IPS DF 19.7 (cell line): Measurements from ENCODE around the gene PTGIR.
"Not testable (repeated sequence)": the region's sequence is repeated elsewhere in the genome, so short reads cannot be mapped to it uniquely, and the experiment has no call there.

Experiments used
- DNase-seq: peaks from one replicate; pipeline ENCODE4 v3.0.0-alpha.2; 2013; ENCODE audit warnings: low read depth, low spot score

Gene PTGIR

DNA sequence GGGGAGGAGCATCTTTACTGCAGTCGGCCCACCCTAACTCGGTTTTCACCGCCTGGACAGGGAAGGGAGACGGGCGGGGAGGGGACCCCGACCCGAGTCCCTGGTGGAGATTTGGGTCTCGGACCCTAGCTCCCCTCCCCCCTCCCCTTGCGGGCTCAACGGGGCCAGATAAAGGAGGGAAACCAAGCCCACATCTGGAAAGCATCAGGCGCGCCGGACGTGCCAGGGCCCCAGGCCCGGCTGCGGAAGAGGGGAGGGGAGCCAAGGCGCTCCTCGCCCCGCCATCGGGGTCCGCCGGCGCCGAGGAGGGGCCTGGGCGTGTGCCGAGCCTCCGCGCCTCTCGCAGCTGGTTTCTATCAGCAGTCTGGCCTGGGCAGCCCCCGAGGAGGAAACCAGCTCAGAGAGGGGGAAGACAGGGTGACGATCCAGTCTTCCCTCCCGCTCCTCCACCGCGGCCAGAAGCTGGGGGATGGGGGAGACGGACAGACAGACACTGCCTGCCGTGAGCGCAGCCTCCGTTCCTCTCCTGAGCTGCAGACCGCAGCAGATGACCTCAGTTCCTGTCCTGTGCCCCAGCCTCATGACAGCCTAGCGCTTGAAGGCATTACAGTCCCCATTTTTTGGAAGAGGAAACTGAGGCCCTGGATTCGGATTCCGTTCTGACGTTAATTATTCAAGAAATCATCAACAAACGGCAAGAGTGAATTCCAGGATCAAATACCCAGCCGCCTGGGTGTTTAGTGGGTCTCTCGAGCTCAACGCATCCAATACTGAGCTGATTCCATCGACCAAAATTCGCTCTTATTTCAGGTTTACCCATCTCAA lies 14.7 kb upstream of the PTGIR start:
- no peak for DNase-seq

- DNase-seq: no peak
Observed at GRCh38 chr19:46637224-46637623, 12.3 kb upstream of the PTGIR start.

DNA sequence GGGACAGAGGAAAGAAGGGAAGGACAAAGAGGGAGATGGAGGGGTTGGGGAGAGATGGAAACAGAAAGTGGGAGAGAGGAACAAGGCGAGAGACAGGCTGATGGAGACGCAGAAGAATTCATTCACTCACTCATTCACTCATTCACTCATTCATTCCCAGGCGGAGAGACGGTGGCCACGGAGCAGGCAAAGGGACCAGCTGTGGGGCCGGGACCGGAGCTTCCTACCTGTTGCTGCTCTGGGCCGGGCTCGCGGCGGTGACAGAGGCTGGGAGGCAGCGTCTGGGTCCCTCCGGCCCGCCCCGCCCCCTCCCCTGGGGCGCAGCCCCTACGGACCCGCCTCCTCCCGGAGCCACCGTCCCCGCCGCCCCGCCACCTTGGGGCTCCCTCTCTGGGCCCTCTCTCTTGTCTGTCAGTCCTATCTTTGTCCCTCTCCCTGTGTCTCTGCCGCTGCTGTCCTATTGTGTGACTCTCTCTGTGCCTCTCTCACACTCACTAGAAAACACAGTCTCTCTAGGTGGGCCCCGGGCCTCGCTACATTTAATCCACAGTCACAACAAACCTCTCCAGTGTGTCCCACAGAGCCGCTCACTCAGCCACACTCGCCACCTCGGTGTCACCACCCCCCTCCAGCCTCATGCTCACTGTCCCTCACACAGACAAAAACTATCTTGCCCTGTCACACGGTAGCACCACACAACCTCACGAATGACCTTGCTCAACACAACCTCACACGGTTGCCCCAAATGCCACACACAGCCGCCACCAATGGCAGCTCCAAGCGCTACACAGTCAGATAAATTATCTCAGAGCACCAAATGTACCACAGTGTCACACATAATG lies 11.3 kb upstream of the PTGIR start, which contains the start of gene GNG8:
Gene GNG8 (minus strand): TSS at position 283 of the 842 bp plus-strand sequence. CDS start 1,520 bp downstream, outside the sequence.
- no peak for DNase-seq

GRCh38 chr19:46634656-46635218 lies 9.8 kb upstream of the PTGIR start:
- no peak for DNase-seq

GRCh38 chr19:46634045-46634655 lies 9.3 kb upstream of the PTGIR start:
- DNase-seq: no peak

DNA sequence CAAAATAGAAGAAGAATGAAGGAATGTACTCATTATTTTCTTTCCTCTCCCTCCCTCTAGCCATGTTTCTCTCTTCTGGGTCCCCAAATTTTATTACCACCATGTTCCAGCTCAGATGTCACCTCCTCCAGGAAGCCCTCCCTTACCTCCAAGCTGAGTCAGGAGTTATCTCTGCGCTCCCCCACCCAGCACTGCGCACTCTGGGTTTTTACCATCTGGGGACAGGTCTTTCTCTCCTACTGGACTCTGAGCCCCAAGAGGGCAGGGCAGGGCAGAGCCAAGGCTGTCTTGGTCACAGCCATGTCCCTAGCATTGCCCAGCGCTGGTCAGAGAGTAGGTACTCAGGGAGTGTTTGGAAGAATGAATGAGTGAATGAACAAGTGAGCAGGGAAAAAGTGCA lies 8.2 kb upstream of the PTGIR start:
- DNase-seq: no peak

DNA sequence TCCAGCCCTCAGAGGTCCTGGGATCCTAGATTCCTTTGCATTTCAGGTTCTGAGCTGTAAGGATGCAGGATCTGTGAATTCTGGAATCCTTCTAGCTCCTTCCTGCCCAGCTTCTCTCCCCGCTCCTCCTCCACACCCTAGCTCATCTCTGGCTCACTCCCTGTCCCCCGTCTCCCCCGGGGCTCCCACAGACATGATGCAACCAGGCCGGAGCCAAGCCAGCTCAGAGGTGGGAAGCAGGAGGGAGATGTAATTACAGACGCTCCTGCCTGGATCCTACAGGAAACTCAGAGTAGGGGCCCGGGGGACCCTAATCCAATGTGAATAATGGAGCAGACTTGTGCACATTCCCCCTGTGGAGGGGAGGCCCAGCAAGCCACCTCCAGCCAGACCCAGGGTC lies 6.6 kb upstream of the PTGIR start:
- no peak for DNase-seq

DNA sequence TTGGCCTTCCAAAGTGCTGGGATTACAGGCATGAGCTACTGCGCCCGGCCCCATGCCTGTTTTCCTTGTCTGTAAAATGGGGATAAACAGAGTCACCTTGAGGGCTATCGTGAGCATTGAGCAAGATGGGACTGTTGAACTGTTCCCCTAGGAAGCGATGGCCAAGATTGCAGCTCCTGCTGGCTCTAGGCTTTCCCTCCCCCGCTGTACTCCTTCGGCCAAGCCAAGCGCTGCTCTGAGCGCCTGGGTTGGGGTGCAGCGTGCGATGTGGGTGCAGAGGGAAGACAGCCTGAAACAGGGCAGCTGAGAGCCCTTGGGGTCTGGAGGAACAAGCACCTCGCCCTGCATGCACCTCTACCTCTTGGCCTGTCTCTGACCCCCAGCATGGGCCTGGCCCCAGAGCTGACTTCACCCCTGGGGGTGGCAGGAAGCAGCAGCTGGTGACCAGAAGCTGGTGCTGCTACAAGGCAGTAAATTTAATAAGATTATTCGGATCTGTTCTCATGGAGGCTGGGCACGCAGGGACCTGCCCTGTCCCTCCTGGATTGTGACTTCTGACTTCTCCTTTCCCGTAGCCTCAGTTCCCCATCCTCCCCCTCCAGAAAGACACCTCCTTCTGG lies 5.8 kb upstream of the PTGIR start:
- DNase-seq: no peak

GRCh38 chr19:46629546-46630025 lies 4.7 kb upstream of the PTGIR start:
- DNase-seq: no peak

GRCh38 chr19:46628970-46629369 lies 4.1 kb upstream of the PTGIR start:
- DNase-seq: not testable (repeated sequence)

GRCh38 chr19:46626446-46626845 lies 1.6 kb upstream of the PTGIR start:
- no peak for DNase-seq

- DNase-seq: no peak
Observed at GRCh38 chr19:46625731-46626130, 842 bp upstream of the PTGIR start.

GRCh38 chr19:46623915-46624502 lies 880 bp downstream of the PTGIR start:
- no peak for DNase-seq

DNA sequence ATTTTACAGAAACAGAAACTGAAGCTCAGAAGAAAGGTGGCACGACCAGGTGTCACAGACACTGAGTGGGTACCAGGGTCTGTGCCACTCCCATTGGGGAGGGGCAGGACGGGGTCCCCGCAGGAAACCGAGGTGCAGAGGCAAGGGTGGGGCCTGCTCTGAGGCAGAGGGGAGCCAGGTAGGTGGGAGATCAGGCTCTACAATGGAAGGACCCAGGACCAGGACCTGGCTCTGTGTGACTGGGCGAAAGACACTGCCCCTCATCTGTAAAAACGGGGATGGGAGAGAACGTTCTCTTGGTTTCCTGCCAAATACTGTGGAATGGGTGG lies 2.8 kb downstream of the PTGIR start:
- DNase-seq: no peak

DNA sequence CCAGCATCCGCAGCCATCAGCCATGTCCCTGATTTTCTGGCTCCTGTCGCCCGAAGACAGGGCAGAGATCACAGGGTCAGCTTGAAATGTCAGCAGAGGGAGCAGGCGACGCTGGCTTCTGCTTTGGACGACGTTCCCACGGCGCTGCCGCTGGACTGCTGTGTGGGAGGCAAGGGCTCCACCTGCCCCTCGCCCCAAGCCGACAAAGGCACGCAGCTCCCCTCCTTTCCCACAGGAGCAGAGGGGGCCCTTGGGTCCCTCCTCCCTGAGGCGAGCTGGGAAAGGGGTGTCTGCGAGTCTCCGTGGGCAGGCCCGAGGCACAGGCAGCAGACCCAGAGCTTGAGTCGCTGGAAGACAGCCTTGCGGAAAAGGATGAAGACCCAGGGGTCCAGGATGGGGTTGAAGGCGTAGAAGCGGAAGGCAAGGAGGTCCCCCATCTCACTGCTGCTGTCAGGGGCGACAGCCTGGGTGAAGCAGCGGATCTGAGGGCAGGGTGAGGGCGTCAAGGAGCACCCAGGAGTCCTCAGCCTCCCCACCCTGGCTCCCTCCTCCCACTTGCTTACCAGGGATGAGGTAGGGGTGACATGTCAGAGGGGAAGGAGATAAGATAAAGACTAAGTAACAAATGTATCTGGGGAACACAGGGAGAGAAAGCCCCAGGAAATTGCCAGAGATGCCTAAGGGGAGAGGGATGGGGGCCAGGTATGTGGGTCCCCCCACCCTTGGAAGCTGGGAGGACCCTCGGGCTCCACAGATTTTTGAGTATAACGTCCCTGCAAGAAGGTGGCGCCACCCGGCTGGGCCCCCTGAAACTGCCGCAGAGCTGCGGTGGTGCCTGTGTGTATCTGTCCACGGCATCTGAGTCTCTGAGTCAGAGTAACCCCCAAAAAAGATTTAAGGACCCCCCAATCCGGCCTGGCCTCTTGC lies 3.4 kb downstream of the PTGIR start:
- no peak for DNase-seq

- DNase-seq: no peak
Observed at GRCh38 chr19:46620716-46621115, 4.2 kb downstream of the PTGIR start.

DNA sequence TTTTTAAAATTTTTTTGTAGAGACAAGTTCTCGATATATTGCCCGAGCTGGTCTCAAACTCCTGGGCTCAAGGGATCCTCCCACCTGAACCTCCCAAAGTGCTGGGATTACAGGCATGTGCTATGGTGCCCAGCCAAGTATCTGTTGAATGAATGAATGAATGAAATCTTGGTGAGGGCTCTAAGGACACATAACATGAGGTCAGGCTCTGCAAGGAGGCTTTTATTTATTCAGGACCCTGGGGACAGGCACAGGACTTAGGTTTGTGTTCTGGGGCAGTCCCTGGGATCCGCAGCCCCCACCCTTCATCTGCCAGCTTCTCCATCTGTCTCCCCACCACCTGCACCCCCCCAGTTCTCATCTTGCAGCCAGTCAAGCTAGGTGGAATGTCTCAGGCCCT lies 4.6 kb downstream of the PTGIR start:
- no peak for DNase-seq

DNA sequence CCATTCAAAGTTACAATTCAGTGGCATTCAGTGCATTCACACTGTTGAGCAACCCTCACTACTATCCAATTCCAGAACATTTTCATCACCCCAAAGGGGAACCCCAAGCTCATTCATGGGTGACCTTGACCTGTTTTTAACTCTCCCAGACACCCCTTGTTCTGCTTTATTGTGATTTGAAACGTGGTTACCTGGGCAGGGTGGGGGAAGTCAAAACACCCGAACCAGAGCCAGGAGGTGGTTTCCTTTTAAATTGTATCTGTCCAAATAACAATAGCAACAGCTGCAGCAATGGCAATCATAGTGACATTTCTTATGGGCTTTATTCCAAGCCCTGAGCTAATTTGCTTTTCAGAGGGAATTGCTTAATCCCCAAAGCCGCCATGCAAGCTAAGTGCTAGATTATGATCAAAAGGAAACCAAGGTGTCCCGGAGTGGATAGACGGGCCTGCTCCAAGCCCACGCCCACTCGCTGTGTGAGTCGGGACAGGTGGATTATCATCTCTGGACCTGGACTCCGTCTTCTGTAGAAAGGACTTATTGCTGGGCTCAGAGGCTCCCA lies 6.1 kb downstream of the PTGIR start:
- DNase-seq: no peak

DNA sequence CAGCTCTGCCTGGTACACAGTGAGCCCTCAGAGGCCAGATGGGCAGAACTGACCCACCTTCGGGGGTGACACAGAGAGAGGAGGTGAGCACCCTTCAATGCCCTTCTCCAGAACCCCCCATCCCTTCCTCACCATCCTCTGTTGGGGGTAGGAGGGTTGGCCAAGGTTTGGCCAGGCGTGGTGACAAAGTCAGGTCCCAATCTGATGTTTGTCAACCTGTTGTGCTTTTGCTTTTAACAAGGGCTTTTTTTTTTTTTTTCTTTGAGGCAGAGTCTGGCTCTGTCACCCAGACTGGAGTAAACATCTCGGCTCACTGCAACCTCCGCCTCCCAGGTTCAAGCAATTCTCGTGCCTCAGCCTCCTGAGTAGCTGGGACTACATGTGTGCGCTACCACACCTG lies 7.3 kb downstream of the PTGIR start:
- no peak for DNase-seq
